M059J (cell line): ENCODE data around the gene ABCA6. TPM values are rescaled to one million over a fixed set of nuclear protein-coding genes. Genes with fewer than 3 reads are reported as not detected.

ENCODE experiments used
- DNase-seq: peaks from one replicate; pipeline ENCODE4 v3.0.0-alpha.2; 2012; ENCODE audit warnings: low read depth
- total RNA-seq: library from RNA; depleted of rRNA; stranded (reverse); fragments of >200 nt; shearing (Covaris generic); gene quantifications from 2 replicates; pipeline ENCODE4 v1.2.3, GENCODE V29; 2014; rRNA removed

The ABCA6 gene
- total RNA-seq, 1 experiment from 2014 or later = not detected

DNA sequence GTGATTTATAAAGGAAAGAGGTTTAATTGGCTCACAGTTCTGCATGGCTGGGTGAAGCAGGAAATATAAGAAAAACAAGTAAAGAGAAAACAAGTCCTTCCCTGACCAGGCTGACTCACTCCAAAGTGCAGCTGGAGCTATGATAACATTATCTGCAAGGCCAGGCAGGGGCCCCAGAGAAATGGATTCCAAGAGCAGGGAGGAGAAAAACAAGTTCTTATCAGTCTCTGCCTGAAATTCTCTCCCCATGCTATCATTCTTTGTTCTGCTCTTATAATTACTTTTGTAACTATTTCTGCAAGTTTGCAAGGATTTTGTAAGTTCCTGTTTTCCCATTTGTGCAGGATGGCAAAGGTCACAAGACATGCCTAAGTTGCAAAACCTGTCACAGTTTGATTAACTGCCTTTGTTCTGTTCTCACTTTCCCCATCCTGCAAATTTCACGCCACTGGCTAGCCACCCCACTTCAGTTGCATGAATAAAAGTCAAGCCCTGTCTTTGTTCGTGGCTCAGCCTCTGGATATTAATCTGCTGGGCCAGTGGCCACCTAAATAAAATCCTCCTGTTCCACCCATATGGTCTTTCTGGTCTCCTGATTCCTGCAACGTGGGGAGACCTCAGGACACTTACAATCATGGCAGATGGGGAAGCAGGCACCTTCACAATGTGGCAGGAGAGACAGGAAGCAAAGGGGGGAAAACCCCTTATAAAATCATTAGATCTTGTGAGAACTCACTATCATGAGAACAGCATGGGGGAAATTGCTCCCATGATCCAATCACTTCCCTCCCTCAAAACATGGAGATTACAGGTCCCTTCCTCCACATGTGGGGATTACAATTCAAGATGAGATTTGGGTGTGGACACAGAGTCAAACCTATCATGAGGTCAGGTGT, 94.1 kb downstream of the ABCA6 start:
- no peak for DNase-seq

DNA sequence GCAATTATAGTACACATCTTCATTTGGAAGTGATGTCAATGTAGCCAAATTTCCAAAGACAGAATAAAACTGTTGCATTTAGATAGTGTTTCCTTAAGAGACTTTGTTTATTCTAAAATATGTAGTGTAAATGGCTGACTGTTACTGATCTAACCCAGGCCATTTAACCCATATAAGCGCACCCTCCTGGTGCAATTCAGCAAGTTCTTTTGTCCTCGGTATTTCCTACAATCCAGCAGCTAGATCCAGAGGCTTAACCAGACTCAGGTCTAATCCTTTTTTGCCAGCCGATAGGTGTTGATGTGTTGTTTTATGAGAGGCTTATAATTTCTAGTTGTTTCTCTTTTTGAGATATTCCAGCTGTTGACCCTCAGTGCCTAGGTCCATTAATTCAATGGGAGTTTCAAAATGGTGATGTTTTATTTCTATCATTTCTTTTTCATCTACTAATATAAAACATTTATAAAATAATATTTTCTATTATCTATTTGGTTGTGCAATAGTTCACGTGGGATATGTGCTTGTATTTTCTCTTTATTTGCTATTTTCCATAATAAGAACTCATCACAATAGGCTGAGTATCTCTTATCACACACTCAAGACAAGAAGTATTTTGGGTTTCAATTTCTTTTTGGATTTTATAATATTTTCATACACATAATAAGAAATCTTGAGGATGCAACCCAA, 95.4 kb downstream of the ABCA6 start:
- no peak for DNase-seq

DNA sequence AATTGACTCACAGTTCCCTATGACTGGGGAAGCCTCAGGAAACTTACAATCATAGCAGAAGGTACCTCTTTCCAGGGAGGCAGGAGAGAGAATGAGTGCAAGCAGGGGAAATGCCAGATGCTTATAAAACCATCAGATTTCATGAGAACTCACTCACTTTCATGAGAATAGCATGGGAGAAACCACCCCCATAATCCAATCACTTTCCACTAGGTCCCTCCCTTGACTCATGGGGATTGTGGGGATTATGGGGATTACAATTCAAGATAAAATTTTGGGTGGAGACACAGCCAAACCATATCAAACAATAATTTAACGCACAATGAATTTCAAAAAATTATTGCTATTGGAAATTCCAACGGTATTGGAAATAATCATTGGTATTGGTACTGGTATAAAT, 96.0 kb downstream of the ABCA6 start:
- DNase-seq = no peak

DNA sequence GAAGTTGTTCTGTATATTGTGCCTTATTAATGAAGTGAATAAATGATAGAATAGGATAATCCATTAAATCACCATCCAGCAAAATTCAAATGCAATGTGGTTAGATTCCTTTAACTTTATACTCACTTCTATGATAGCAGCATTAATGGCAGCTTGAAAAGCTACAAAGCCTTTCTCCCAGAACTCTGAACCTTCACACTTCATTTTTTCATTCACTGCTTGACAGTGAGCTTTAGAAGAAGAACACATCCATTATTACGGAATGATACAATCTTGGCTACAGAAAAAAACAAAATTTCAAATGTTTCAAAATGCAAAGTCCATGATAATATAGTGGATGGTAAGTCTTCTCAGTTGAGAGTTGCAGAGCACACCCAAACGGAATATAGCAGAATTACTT, 97.3 kb downstream of the ABCA6 start:
- no peak for DNase-seq

DNA sequence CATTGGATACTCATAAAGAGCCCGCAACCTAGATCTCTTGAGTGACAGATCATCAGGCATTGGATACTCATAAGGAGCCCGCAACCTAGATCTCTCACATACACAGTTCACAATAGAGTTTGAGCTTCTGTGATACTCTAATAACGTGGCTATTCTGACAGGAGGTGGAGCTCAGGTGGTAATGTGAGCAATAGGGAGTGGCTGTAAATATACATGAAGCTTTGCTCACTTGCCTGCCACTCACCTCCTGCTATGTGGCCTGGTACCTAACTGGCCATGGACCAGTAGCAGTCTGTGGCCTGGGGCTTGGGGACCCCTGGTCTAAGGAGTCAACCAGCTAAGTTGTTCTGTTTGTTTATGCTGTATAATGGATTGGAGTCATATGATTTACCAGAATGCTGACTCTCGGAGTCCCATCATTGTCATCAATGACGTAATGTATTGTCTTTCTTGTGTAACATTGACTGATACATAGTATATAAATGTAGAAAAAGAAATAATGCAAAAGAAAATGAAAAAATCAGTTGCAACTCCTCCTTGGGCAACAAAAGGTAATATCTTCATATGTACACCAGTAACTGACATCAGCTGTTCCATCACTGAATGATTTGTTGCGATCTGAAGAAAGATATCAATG, 98.5 kb downstream of the ABCA6 start:
- no peak for DNase-seq

DNA sequence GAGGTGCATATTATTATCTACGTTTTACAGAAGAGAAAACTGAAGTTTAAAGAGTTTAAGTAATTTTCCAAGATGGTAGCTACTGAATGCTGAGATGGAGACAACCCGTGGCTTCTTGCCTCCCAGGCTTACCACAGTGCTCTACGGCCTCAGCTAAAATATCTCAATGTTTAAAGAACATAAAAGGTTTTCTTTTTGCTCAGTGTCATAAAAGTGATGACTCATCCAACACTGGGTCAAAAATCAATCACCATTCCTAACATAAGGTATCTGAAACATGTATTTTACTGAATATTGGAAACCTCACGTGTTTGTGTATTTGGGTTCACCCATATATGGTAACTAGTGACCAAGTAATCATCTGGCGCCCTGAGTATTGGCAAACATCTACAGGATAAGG, 99.4 kb downstream of the ABCA6 start:
- no peak for DNase-seq

DNA sequence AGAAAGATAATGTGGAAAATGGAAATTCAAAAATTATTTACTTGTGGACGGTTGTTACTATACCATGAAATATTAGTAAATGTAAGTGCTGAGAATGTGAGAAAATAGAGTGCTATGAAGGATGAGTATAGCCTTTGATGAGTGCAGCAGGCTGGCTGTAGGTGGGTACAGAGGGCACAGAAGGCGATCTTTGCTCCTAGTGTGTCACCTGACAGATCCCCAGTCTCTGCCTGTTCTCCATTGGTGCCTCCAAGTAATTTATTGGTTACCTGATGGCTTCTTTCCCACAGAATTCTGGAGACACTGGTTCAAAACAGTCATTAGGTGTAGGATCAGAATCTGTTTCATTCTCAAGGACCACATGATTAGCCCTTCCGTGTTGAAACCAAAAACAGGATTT, 109.9 kb downstream of the ABCA6 start:
- no peak for DNase-seq

DNA sequence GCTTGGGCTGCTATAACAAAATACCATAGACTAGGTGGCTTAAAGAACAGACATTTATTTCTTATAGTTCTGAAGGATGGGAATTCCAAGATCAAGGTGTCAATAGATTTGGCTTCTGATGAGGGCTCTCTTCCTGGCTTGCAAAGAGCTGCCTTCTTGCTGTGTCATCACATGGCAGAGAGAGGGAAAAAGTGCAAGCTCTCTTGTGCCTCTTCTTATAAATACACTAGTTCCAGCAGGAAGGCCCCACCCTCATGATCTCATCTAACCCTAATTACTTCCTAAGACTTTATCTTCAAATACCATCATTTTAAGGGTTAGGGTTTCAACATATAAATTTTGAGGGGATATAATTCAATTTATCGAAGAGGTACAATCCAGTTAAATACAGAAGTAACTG, 111.5 kb downstream of the ABCA6 start:
- no peak for DNase-seq

Other genes starting within 250 kb of the ABCA6 start
- not detected in 2 replicates for gene ABCA8, start 186.5 kb downstream of the ABCA6 start, total RNA-seq
- not detected in 2 replicates for gene ABCA9, start 81.0 kb downstream of the ABCA6 start, total RNA-seq
- gene ABCA10, start 86.9 kb upstream of the ABCA6 start, total RNA-seq = not detected in 2 replicates
- 0.05 TPM in 1 of 2 replicates, not detected in the other for gene ABCA5, start 185.2 kb upstream of the ABCA6 start, total RNA-seq